Measurements from ENCODE around the gene DNMT1. TPM values are rescaled to one million over a fixed set of nuclear protein-coding genes. Genes with fewer than 3 reads are reported as not detected.

Gene DNMT1
- total RNA-seq, 1 experiment from 2014 or later, result 210 TPM

GRCh38 chr19:10106100-10106936 is 88.4 kb downstream of the DNMT1 start, which contains the start of gene PPAN (continued):
- TF ChIP-seq IRF2 (CRISPR knock-in tag; IDR thresholded peaks at IDR 0.05; ENCODE audit: borderline replicate concordance, low read depth) (no peak), ZNF219 (CRISPR knock-in tag; IDR thresholded peaks at IDR 0.05; ENCODE audit: borderline replicate concordance) (0 out of 2 replicates have a peak, but pooled peaks have one; percentile 69), ATF6 (CRISPR knock-in tag; IDR thresholded peaks at IDR 0.05) (no peak), ZNF232 (CRISPR knock-in tag; IDR thresholded peaks at IDR 0.05) (no peak), CREB1 (CRISPR knock-in tag; IDR thresholded peaks at IDR 0.05) (no peak), CREM (CRISPR knock-in tag; IDR thresholded peaks at IDR 0.05) (peak; percentile 89; the same call in 1 of the 2 replicates), FOXJ3 (CRISPR knock-in tag; IDR thresholded peaks at IDR 0.05; ENCODE audit: borderline replicate concordance) (no peak), ZBTB21 (CRISPR knock-in tag; IDR thresholded peaks at IDR 0.05; ENCODE audit: borderline replicate concordance) (no peak), GRHL2 (CRISPR knock-in tag; IDR thresholded peaks at IDR 0.05; ENCODE audit: insufficient replicate concordance, severe bottlenecking) (no peak), ZNF263 (CRISPR knock-in tag; IDR thresholded peaks at IDR 0.05; ENCODE audit: low read depth) (no peak), ZBTB43 (CRISPR knock-in tag; IDR thresholded peaks at IDR 0.05) (peak; percentile 81; the same call in 1 of the 2 replicates), JAZF1 (CRISPR knock-in tag; IDR thresholded peaks at IDR 0.05) (no peak), STAT6 (CRISPR knock-in tag; conservative IDR thresholded peaks at IDR 0.05; ENCODE audit: low read depth) (no peak), RELA (CRISPR knock-in tag; IDR thresholded peaks at IDR 0.05; ENCODE audit: borderline replicate concordance) (no peak), USF2 (CRISPR knock-in tag; IDR thresholded peaks at IDR 0.05) (peak; percentile 49), OVOL2 (CRISPR knock-in tag; IDR thresholded peaks at IDR 0.05; ENCODE audit: borderline replicate concordance) (no peak), NR3C1 (CRISPR knock-in tag; conservative IDR thresholded peaks at IDR 0.05; ENCODE audit: low read depth) (no peak), CTCF (IDR thresholded peaks at IDR 0.05) (no peak), TEAD4 (CRISPR knock-in tag; IDR thresholded peaks at IDR 0.05) (0 out of 2 replicates have a peak, but pooled peaks have one; percentile 41), NFE2L1 (CRISPR knock-in tag; IDR thresholded peaks at IDR 0.05) (peak; percentile 70; the same call in 1 of the 2 replicates)
- TF ChIP-seq, protein P1, sequence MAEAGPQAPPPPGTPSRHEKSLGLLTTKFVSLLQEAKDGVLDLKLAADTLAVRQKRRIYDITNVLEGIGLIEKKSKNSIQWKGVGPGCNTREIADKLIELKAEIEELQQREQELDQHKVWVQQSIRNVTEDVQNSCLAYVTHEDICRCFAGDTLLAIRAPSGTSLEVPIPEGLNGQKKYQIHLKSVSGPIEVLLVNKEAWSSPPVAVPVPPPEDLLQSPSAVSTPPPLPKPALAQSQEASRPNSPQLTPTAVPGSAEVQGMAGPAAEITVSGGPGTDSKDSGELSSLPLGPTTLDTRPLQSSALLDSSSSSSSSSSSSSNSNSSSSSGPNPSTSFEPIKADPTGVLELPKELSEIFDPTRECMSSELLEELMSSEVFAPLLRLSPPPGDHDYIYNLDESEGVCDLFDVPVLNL (CRISPR knock-in tag; IDR thresholded peaks at IDR 0.05; ENCODE audit: borderline replicate concordance, low read depth), result no peak
- TF ChIP-seq, protein P2, sequence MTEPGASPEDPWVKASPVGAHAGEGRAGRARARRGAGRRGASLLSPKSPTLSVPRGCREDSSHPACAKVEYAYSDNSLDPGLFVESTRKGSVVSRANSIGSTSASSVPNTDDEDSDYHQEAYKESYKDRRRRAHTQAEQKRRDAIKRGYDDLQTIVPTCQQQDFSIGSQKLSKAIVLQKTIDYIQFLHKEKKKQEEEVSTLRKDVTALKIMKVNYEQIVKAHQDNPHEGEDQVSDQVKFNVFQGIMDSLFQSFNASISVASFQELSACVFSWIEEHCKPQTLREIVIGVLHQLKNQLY (CRISPR knock-in tag; IDR thresholded peaks at IDR 0.05), result no peak
- TF ChIP-seq, protein P3, sequence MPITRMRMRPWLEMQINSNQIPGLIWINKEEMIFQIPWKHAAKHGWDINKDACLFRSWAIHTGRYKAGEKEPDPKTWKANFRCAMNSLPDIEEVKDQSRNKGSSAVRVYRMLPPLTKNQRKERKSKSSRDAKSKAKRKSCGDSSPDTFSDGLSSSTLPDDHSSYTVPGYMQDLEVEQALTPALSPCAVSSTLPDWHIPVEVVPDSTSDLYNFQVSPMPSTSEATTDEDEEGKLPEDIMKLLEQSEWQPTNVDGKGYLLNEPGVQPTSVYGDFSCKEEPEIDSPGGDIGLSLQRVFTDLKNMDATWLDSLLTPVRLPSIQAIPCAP (CRISPR knock-in tag; IDR thresholded peaks at IDR 0.05), result peak; percentile 84

All from WTC11 (cell line).